HG03025 (cell line): Measurements from ENCODE around the gene UGT2B28.
A peak's percentile ranks its signal among the peaks of the same experiment; 100 is the strongest.
"Not testable (repeated sequence)": the region's sequence is repeated elsewhere in the genome, so short reads cannot be mapped to it uniquely, and the experiment has no call there.

Source experiments
- ATAC-seq: cut with Tn5 transposase; IDR thresholded peaks from one replicate; pipeline ENCODE4 v1.9.1; 2021; ENCODE audit warnings: mild to moderate bottlenecking, moderate library complexity; ENCODE audit not compliant: unreplicated experiment, low FRiP score

UGT2B28 gene

GRCh38 chr4:69280081-69280480, at the start of gene UGT2B28:
Gene UGT2B28 (plus strand): TSS chr4:69280475. CDS start chr4:69280501, 26 bp downstream.
- ATAC-seq, result not testable (repeated sequence)

DNA sequence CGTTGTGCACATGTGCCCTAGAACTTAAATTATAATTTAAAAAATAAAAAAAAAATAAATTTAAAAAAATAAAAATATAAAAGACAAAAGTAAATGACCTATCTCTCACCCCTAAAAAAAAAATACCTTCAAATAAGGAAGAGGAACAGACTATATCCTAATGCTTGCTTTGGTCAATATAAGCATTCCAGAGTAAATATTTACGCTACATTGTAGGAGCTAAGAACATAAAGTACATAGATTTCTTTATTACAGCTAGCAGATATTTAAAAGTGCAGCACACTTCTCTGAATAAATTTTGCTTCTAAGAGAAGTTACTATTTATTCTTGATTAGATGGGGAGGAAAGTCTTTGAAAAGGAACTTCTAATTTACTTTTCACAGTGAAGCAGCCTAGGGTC, 41.2 kb upstream of the UGT2B28 start:
- no peak for ATAC-seq

- ATAC-seq, result no peak
Observed at GRCh38 chr4:69239557-69240168, 40.6 kb upstream of the UGT2B28 start.

DNA sequence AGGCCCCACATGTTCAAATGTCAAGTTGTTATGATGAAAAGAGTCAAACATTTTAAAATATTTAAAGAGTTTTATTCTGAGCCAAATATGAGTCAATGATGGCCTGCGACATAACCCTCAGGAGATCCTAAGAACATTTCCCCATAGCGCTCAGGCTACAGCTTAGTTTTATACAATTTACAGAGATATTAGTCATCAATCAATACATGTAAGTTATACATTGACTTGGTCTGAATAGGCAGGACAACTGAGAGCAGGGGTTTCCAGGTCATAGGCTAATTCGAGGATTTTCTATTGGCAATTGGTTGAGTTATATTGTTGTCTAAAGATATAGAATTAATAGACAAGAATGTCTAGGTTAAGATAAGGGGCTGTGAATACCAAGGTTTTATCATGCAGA, 39.5 kb upstream of the UGT2B28 start:
- not testable (repeated sequence) for ATAC-seq

- ATAC-seq, result not testable (repeated sequence)
Observed at GRCh38 chr4:69241746-69242145, 38.5 kb upstream of the UGT2B28 start.

DNA sequence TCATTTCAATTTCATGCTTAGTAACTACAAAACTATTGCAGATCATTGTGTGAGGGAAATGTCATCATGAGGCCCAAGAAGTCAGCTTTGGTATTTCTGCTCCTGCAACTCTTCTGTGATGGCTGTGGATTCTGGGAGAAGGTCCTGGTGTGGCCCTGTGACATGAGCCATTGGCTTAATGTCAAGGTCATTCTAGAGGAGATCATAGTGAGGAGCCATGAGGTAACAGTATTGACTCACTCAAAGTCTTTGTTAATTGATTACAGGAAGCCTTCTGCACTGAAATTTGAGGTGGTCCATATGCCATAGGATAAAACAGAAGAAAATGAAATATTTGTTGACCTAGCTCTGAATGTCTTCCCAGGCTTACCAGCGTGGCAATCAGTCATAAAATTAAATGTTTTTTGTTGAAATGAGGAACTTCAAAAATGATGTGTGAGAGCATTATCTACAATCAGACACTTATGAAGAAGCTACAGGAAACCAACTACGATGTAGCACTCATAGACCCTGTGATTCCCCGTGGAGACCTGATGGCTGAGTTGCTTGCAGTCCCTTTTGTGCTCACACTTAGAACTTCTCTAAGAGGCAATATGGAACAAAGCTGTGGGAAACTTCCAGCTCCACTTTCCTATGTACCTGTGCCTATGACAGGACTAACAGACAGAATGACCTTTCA, 37.6 kb upstream of the UGT2B28 start:
- not testable (repeated sequence) for ATAC-seq

GRCh38 chr4:69250884-69251283, 29.4 kb upstream of the UGT2B28 start:
- ATAC-seq, result not testable (repeated sequence)

- ATAC-seq, result not testable (repeated sequence)
Observed at GRCh38 chr4:69253147-69253772, 27.0 kb upstream of the UGT2B28 start.

GRCh38 chr4:69268612-69269011, 11.7 kb upstream of the UGT2B28 start:
- not testable (repeated sequence) for ATAC-seq

DNA sequence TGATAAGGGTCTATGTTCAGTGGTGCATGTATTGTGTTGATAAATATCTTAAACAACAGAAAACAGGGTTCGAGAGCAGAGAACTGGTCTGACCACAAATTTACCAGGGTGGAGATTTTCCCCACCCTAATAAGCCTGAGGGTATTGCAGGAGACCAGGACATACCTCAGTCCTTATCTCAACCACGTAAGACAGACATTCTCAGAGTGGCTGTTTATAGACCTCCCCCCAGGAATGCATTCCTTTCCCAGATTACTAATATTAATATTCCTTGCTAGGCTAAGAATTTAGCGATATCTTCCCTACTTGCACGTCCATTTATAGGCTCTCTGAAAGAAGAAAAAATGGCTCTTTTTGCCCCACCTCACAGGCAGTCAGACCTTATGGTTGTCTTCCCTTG, 16.1 kb downstream of the UGT2B28 start:
- ATAC-seq, result not testable (repeated sequence)

DNA sequence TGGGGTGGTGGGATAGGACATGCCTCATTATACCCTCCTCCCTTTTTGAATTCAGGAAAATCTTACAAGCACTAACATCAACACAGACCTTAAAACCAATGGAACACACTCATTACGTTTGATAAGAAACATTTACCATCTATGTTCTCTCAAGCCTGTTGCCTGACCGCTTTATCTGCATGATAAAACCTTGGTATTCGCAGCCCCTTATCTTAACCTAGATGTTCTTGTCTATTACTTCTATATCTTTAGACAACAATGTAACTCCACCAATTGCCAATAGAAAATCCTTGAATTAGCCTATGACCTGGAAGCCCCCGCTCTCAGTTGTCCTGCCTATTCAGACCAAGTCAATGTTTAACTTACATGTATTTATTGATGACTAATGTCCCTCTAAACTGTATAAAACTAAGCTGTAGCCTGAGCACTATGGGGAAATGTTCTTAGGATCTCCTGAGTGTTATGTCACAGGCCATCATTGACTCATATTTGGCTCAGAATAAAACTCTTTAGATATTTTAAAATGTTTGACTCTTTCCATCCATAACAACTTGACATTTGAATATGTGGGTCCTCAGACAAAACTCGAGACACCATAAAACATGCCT, 28.3 kb downstream of the UGT2B28 start:
- ATAC-seq, result not testable (repeated sequence)

DNA sequence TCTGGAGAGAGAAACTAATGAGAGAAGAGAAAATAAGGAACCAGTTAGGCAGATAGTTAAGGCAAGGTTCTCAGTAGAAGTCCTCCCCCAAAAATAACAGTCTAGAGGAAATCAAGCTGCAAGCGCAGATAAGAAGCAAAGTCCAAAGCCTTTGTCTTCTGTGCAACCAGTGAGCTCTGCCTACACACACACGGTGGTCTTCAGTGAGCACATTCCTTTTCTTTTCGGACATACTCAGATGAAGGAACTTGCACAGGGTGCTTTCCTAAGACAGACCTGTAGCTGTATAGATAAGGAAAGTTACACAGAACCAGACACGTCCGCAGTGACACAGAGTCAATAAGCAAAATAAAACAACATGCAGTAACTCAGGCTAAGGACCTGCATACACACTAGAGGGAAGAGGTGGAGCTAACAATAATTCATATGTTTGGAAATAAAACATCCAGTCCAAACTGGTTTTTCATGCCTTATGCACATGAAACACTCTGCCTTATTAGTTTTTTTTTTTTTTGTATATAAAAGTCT, 29.3 kb downstream of the UGT2B28 start:
- not testable (repeated sequence) for ATAC-seq

DNA sequence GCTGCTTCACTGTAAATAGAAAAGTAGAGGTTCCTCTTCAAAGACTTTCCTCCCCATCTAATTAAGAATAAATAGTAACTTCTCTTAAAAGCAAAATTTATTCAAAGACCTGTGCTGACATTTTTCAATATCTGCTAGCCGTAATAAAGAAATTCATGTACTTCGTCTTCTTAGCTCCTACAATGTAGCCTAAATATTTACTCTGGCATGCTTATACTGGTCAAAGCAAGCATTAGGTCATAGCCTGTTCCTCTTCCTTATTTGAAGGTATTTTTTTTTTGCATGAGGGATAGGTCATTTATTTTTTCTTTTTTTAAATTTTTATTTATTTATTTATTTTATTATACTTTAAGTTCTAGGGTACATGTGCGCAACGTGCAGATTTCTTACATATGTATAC, 30.0 kb downstream of the UGT2B28 start:
- not testable (repeated sequence) for ATAC-seq

GRCh38 chr4:69317669-69318298, 37.5 kb downstream of the UGT2B28 start:
- peak; percentile 61 for ATAC-seq

DNA sequence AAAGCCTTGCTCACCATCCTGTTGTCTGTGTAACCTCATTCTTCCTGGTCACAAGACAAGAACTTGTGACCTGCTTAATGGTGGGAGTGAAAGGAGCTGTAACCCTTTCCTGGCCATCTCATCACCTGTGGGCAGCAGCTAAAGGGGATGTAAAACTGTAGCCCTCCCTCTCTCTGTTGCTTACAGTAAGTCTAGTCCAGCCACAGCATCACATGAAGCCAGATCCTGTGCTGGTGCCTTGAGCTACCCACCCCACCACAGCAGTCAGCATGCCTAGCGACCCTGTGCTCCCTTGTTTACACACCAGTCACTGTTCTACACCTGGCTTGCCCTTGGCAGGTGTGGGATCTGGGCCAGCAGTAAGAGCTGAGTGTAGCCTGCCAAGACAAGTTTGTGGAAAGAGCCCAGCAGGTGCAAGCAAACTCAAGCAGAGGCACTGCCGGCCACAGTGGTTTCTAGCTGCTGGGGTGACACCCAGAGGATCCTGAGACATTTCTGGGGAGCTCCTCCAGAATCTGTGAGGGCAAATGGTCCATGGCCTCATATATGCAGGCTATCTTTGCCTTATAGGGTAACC, 41.0 kb downstream of the UGT2B28 start:
- no peak for ATAC-seq

DNA sequence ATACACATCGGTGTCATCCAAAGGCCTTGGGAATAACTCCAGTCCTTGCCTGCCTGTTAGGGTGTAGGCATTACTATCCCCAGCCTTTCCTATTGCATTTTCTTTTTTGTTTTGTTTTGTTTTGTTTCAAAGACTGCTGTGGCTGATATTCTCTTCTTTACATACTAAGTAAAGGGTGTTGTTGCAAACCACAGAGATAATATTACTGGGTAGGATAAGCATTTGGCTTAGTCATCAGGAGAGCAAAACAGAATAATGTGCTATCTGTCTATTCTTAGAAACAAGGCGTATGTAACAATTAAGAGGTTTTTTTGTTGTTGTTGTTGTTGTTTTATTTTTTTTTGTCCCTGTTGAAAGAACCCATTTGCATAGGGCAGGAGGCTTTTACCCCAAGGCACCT, 41.8 kb downstream of the UGT2B28 start:
- no peak for ATAC-seq

- ATAC-seq, result no peak
Observed at GRCh38 chr4:69323284-69323683, 43.0 kb downstream of the UGT2B28 start.

DNA sequence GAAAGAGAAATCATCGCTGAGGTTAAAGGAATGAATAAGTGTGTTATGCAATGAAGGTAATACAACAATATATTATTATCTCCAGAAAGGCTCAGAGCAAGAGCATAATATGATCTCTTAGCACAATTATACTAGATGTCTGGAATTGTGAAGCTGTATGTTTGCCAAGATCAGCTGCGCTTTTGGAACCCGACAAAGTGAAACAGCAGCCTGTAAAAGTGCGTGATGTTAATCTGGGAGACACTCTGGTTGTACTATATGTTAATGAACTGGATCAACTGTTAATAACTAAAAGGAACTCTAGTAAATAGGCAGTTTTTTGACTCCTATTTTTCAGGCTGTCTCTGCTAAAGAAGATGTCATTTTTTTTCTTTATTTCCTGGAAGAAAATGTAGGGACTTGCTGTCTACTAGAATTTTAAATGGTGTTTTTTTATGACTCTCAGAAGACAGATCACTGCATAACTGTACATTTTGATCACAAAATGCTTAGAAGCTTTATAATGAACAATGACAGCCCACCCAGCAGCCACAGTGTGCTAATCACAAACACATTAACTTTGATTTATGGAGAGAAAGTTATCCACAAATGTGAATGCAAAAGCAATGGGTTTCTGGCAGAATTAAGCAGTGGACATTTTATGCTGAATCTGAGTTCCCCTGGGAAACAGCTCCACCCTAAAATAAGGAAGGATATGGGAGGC, 50.2 kb downstream of the UGT2B28 start:
- ATAC-seq, result no peak

DNA sequence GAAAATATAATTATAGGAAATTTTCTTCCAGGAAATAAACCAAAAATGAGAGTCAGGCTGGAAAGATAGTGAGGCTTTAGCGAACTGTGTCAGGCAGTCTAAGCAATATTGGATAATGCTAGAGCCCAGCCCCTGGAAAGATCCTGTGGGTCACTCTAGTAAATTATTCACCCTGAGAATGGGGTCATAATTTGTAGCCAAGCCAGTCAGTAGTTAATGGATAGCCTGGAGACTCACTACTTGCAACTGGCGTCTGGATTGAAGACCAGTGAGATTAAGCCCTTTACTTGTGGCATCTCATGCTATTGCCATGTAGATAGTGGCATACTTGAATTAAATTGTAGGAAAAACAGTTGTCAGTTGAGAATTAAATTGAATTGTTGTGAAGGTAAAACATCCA, 51.0 kb downstream of the UGT2B28 start:
- not testable (repeated sequence) for ATAC-seq

DNA sequence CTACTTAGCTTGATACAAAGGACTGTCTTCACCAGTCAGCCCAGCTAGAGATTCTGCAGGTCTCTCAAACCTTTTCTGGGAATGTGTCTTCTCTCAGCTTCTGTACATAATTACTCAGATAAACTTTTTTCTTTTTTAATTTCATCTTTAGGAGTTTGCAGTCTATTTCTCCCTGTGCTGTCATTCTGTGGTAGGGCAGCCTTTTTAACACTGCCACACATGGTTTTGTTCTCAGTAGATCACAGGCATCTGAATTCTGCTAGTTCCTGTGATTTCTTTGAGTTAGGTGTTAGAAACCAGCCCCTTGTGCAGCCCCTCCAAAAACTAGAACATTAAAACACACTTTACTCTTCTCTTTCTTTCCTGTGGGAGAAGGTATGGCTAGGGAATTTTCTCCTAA, 55.2 kb downstream of the UGT2B28 start:
- ATAC-seq, result not testable (repeated sequence)
